ENCODE data around the gene OR4E1. TPM values are rescaled to one million over a fixed set of nuclear protein-coding genes. Genes with fewer than 3 reads are reported as not detected.
"Not testable (repeated sequence)": the region's sequence is repeated elsewhere in the genome, so short reads cannot be mapped to it uniquely, and the experiment has no call there.

Gene OR4E1
- total RNA-seq, 1 donor from 2014 or later: not detected

DNA sequence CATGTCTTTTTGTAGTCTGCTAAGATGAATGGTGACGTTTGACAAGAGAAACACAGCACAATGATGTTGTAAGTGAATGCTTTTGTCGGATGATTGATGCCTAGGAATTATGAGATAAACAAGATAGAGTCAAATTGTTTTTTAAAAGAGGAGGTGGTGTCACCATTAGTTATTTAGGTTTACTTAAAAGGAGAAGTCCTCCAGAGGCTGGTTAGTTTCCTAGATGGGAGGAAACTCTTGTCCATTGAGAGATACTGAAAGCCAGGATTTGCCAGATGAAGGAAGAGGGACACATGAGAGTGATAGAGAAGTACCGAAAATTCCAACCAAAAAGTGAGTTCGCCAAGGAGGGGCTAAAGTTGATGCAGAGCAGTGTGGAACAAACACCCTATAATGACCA lies 38.8 kb downstream of the OR4E1 start, which contains the start of gene OR10G2:
TSS of gene OR10G2 (minus strand) at position 101 of the 400 bp plus-strand sequence. CDS start at position 3, 98 bp downstream.
- Mint-ChIP-seq H3K4me3 (no peak within 1 kb of the TSS), H3K9me3 (peaks cover 4% of the 10 kb centered on the region), H3K4me1 (no peaks in the 10 kb centered on the region), H3K36me3 (ENCODE audit: low read depth) (no peaks in the 10 kb centered on the region), H3K27me3 (peaks cover 3% of the 10 kb centered on the region), H3K27ac (no peak within 1 kb of the TSS)
- DNase-seq (no peak), ATAC-seq (ENCODE audit: low read depth) (no peak)
- POLR2A ChIA-PET: no interaction called here
- CTCF ChIA-PET: no interaction called here
- TF ChIP-seq, protein P1, sequence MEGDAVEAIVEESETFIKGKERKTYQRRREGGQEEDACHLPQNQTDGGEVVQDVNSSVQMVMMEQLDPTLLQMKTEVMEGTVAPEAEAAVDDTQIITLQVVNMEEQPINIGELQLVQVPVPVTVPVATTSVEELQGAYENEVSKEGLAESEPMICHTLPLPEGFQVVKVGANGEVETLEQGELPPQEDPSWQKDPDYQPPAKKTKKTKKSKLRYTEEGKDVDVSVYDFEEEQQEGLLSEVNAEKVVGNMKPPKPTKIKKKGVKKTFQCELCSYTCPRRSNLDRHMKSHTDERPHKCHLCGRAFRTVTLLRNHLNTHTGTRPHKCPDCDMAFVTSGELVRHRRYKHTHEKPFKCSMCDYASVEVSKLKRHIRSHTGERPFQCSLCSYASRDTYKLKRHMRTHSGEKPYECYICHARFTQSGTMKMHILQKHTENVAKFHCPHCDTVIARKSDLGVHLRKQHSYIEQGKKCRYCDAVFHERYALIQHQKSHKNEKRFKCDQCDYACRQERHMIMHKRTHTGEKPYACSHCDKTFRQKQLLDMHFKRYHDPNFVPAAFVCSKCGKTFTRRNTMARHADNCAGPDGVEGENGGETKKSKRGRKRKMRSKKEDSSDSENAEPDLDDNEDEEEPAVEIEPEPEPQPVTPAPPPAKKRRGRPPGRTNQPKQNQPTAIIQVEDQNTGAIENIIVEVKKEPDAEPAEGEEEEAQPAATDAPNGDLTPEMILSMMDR (IDR thresholded peaks at IDR 0.05): no peak
- intact Hi-C loops (cut with micrococcal nuclease): no loop called here

DNA sequence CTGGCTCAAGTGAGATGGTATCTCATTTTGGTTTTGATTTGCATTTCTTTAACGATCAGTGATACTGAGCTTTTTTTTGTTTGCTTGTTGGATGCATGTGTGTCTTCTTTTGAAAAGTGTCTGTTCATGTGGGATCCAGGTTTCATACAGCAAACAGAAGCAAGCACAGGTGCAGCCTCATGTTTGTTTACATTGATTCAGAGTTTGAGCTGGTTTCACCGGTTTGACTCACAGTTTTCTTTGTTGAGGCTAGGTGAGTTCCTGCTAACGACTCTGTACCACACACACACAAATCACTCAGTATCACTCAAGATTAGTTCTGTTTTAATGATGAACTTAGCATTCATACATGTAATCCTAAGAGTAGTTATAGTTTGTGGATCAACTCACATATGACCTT lies 42.5 kb downstream of the OR4E1 start:
- CTCF ChIA-PET: no interaction called here

DNA sequence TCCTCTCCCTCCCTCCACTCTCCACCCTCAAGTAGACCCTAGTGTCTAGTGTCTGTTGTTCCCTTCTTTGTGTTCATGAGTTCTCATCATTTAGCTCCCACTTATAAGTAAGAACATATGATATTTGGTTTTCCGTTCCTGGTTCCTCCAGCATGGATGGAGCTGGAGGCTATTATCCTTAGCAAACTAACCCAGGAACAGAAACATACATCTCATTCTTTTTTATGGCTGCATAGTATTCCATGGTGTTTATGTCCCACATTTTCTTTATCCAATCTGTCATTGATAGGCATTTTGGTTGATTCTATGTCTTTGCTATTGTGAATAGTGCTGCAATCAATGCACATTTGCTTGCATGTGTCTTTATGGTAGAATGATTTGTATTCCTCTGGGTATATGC lies 43.1 kb downstream of the OR4E1 start:
- CTCF ChIA-PET; ATAC-seq (ENCODE audit: low read depth); DNase-seq; H3K4me3 Mint-ChIP-seq; H3K27me3 Mint-ChIP-seq; H3K4me1 Mint-ChIP-seq; POLR2A ChIA-PET; H3K36me3 Mint-ChIP-seq (ENCODE audit: low read depth); intact Hi-C loops (cut with micrococcal nuclease); H3K27ac Mint-ChIP-seq; H3K9me3 Mint-ChIP-seq: not testable (repeated sequence)

More for the DNA sequence above, 42.5 kb downstream of the OR4E1 start:
- TF ChIP-seq, protein P1 (IDR thresholded peaks at IDR 0.05): no peak
- ATAC-seq (ENCODE audit: low read depth): no peak
- Mint-ChIP-seq H3K4me1 (no peaks in the 10 kb centered on the region), H3K4me3 (no peak overlapping the region), H3K27me3 (peaks cover 6% of the 10 kb centered on the region), H3K9me3 (peaks cover 4% of the 10 kb centered on the region), H3K27ac (no peak overlapping the region), H3K36me3 (ENCODE audit: low read depth) (no peaks in the 10 kb centered on the region)
- intact Hi-C loops (cut with micrococcal nuclease): no loop called here
- no peak for DNase-seq
- POLR2A ChIA-PET: no interaction called here

DNA sequence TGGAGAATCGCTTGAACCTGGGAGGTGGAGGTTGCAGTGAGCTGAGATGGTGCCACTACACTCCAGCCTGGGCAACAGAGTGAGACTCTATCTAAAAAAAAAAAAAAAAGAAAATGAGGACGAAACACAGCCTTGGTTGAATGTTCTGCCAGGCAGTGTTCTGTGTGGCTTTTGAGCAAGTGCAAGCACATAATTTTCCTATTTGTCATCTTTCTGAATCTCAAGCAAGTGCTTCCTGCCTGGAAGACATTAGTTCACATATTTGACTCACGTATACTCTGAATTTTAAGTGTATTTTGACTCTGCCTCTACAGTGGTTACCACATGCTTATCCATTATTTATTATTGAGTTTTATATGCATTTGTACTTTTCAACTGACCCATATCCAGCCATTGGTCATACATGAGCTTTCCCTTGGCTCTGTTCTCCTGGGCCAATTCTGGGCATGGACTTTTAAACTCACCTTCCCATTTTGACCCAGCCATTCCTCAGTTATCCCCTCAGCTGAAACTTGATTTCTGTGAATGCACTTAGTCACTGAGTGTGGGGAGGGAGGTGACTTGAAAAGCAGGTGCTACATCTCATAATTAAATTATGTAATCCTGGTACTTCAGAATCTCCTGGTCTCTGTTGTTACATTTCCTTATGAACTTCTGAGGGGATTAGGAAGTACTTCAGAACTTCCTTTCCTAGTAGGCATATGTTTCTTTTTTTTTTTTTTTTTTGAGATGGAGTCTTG lies 47.0 kb downstream of the OR4E1 start:
- intact Hi-C loops (cut with micrococcal nuclease): no loop called here
- H3K27me3 Mint-ChIP-seq: peaks cover 12% of the 10 kb centered on the region
- H3K4me3 Mint-ChIP-seq: no peak overlapping the region
- H3K27ac Mint-ChIP-seq: no peak overlapping the region
- TF ChIP-seq, protein P1 (IDR thresholded peaks at IDR 0.05): no peak
- no peaks in the 10 kb centered on the region for H3K36me3 Mint-ChIP-seq (ENCODE audit: low read depth)
- peaks cover 4% of the 10 kb centered on the region for H3K9me3 Mint-ChIP-seq
- DNase-seq: no peak
- ChIA-PET CTCF (no interaction called here), POLR2A (no interaction called here)
- ATAC-seq (ENCODE audit: low read depth): no peak
- H3K4me1 Mint-ChIP-seq: no peaks in the 10 kb centered on the region

Other genes with a start within 250 kb of the OR4E1 start
- 113 and 133 TPM in 2 replicates for gene CHD8, start 217.7 kb downstream of the OR4E1 start, total RNA-seq
- 25.0 and 27.5 TPM in 2 replicates for gene RAB2B, start 196.9 kb downstream of the OR4E1 start, total RNA-seq
- gene TOX4, start 196.6 kb downstream of the OR4E1 start, total RNA-seq: 77.2 and 81.4 TPM in 2 replicates
- 81.9 and 94.5 TPM in 2 replicates for gene METTL3, start 162.5 kb downstream of the OR4E1 start, total RNA-seq
- gene SALL2, start 147.5 kb downstream of the OR4E1 start, total RNA-seq: 0.24 and 0.37 TPM in 2 replicates
- gene OR10G3, start 93.7 kb downstream of the OR4E1 start, total RNA-seq: not detected in 2 replicates
- not detected in 2 replicates for gene OR10G2, start 38.9 kb downstream of the OR4E1 start, total RNA-seq
- not detected in 2 replicates for gene OR4E2, start 20.0 kb downstream of the OR4E1 start, total RNA-seq